Ovary (tissue), 9 donors: ENCODE results near the gene PHACTR1. TPM values are rescaled to one million over a fixed set of nuclear protein-coding genes. Genes with fewer than 3 reads are reported as not detected.

Source experiments
- DNase-seq, 5 donors: peaks; one replicate each; pipeline ENCODE4 v3.0.0-alpha.2; 2019 to 2020
- H3K27ac ChIP-seq, 2 donors: fragments of 200-600 bp; one replicate each; pipeline versions ENCODE4 v1.5.1 to v1.8.0; 2019 to 2022
- H3K27me3 ChIP-seq: fragments of 200-600 bp; one replicate; pipeline ENCODE4 v1.8.0; 2022
- H3K36me3 ChIP-seq: fragments of 200-600 bp; sonication (generic); one replicate; pipeline ENCODE4 v1.5.1; 2019
- H3K4me1 ChIP-seq: one replicate; pipeline ENCODE4 v1.8.1; 2013; ENCODE audit warnings: mild to moderate bottlenecking, moderate library complexity; ENCODE audit not compliant: insufficient read depth
- H3K4me3 ChIP-seq: fragments of 200-600 bp; sonication (generic); one replicate; pipeline ENCODE4 v1.5.1; 2017
- H3K9me3 ChIP-seq, 2 donors: fragments of 200-600 bp in 1 of 2; sonication (generic) in 1 of 2; one replicate each; pipeline versions ENCODE4 v1.5.1 to v1.8.1; 2013 to 2019; ENCODE audit warnings: mild to moderate bottlenecking in 1 of 2, moderate library complexity in 1 of 2
- CTCF ChIP-seq, 3 donors: fragments of 450-650 bp in 2 of 3; fragments of 200-600 bp in 1 of 3; IDR thresholded peaks; one replicate each; pipeline versions ENCODE4 v1.5.1 to v1.8.0; 2016 to 2022; ENCODE audit warnings: antibody characterized with exemption in 3 of 3, mild to moderate bottlenecking in 1 of 3
- EP300 ChIP-seq: sonication (generic); formaldehyde crosslinking; IDR thresholded peaks from one replicate; pipeline ENCODE4 v1.6.1; 2017; ENCODE audit warnings: antibody characterized with exemption
- POLR2A ChIP-seq: fragments of 450-650 bp; IDR thresholded peaks from one replicate; pipeline ENCODE4 v1.6.1; 2017; ENCODE audit warnings: antibody characterized with exemption, mild to moderate bottlenecking, moderate library complexity
- WGBS, 3 donors: extraction: QIAGEN DNeasy Blood & Tissue Kit in 1 of 3; methylation state at CpG; one replicate each; pipeline versions ENCODE4 v1.1.5 to v1.1.7; 2013 to 2017; 5-methylcytosine and 5-hydroxymethylcytosine counted together
- intact Hi-C, 4 donors: fragments of 100-400 bp; cut with DNase I; formaldehyde crosslinking; loops; one replicate each; pipeline versions ENCODE4 v1.11.0 to v1.15.1; 2022 to 2023
- polyA plus RNA-seq, 2 donors: library from polyadenylated mRNA; stranded (reverse); fragments of 200-250 nt in 1 of 2; fragments of 350-450 nt in 1 of 2; fragmentation: Illumina TruSeq in 1 of 2; extraction: RNeasy Lipid Tissue Mini Kit (QIAGEN cat#74804) in 1 of 2; gene quantifications; one replicate each; pipeline ENCODE4 v1.2.3, GENCODE V29; 2013 to 2014
- total RNA-seq, 7 donors: library from RNA; depleted of rRNA in 2 of 7; stranded (reverse); fragments of >200 nt in 2 of 7; fragmentation: NEBNext Ultra II Directional in 3 of 7; extraction: Animal tissue kit (Norgen Biotek cat#: 25700) in 3 of 7; gene quantifications; one replicate each; pipeline versions ENCODE4 v1.1.0 to v1.2.4, GENCODE V29; 2016 to 2023
- donor health status: DM: no; HTN: no; CAD: no; lungs with moderate emphysema.
- donor health status: DM: no; HTN: no; CAD: no.
- donor health status: Bipolar disorder and iron deficiency.
- donor health status: DM: yes; HTN: yes; CAD: no.
- donor health status: DM: no; HTN: no; CAD: no.
- donor health status: DM: yes; HTN: yes; CAD: no.

PHACTR1 gene
- total and polyA plus RNA-seq, 9 donors: 0.48 to 10.9 (median 3.7) TPM

- TF ChIP-seq CTCF (IDR thresholded peaks at IDR 0.05): no peak
- no peak for TF ChIP-seq POLR2A
- no peak for TF ChIP-seq EP300
- Histone ChIP-seq H3K27ac (no peak overlapping the region), H3K27me3 (no peaks in the 10 kb centered on the region), H3K36me3 (no peaks in the 10 kb centered on the region), H3K9me3 (no peaks in the 10 kb centered on the region), H3K4me3 (no peak overlapping the region), H3K4me1 (no peaks in the 10 kb centered on the region)
- WGBS, 3 donors: 69 to 74% (median 70%) methylated on average over 4 of the region's 4 CpGs
- no peak for DNase-seq
- intact Hi-C loops: no loop called here
Measured at GRCh38 chr6:12977806-12978205, 261.2 kb downstream of the PHACTR1 start.

- 84% methylated on average over 4 of the region's 4 CpGs for WGBS, 3 donors
- TF ChIP-seq CTCF (IDR thresholded peaks at IDR 0.05): no peak
- TF ChIP-seq EP300: no peak
- TF ChIP-seq POLR2A: no peak
- Histone ChIP-seq H3K4me1 (no peaks in the 10 kb centered on the region), H3K27ac (no peak overlapping the region), H3K27me3 (no peaks in the 10 kb centered on the region), H3K36me3 (no peaks in the 10 kb centered on the region), H3K4me3 (no peak overlapping the region), H3K9me3 (no peaks in the 10 kb centered on the region)
- intact Hi-C loops: no loop called here
- no peak for DNase-seq
Measured at GRCh38 chr6:12980741-12981140, 264.2 kb downstream of the PHACTR1 start.

- WGBS, 3 donors: 68 to 77% (median 75%) methylated on average over 2 of the region's 2 CpGs
- H3K4me3 ChIP-seq: no peak overlapping the region
- H3K27me3 ChIP-seq: no peaks in the 10 kb centered on the region
- H3K27ac ChIP-seq: no peak overlapping the region
- no peaks in the 10 kb centered on the region for H3K36me3 ChIP-seq
- TF ChIP-seq CTCF (IDR thresholded peaks at IDR 0.05): no peak
- no peaks in the 10 kb centered on the region for H3K9me3 ChIP-seq
- intact Hi-C loops: no loop called here
- H3K4me1 ChIP-seq: no peaks in the 10 kb centered on the region
- DNase-seq: no peak
Measured at GRCh38 chr6:12984776-12985175, 268.2 kb downstream of the PHACTR1 start.

GRCh38 chr6:12987783-12988182, 271.2 kb downstream of the PHACTR1 start:
- intact Hi-C loops: no loop called here
- no peaks in the 10 kb centered on the region for H3K27me3 ChIP-seq
- H3K4me3 ChIP-seq: no peak overlapping the region
- H3K4me1 ChIP-seq: no peaks in the 10 kb centered on the region
- no peaks in the 10 kb centered on the region for H3K36me3 ChIP-seq
- no peaks in the 10 kb centered on the region for H3K9me3 ChIP-seq
- TF ChIP-seq EP300: no peak
- no peak for TF ChIP-seq POLR2A
- TF ChIP-seq CTCF (IDR thresholded peaks at IDR 0.05): no peak
- no peak for DNase-seq
- no peak overlapping the region for H3K27ac ChIP-seq

- H3K4me1 ChIP-seq: no peaks in the 10 kb centered on the region
- no peaks in the 10 kb centered on the region for H3K9me3 ChIP-seq
- TF ChIP-seq POLR2A: no peak
- no peak for TF ChIP-seq EP300
- TF ChIP-seq CTCF (IDR thresholded peaks at IDR 0.05): no peak
- no peak overlapping the region for H3K27ac ChIP-seq
- 89 to 98% (median 94%) methylated on average over 7 of the region's 7 CpGs for WGBS, 3 donors
- H3K36me3 ChIP-seq: no peaks in the 10 kb centered on the region
- intact Hi-C loops: no loop called here
- peaks cover under 1% of the 10 kb centered on the region for H3K27me3 ChIP-seq
- H3K4me3 ChIP-seq: no peak overlapping the region
- DNase-seq: no peak
Measured at GRCh38 chr6:12990162-12990561, 273.6 kb downstream of the PHACTR1 start.
